IMR-90 (cell line): Measurements from ENCODE around the gene BLTP3A. TPM values are rescaled to one million over a fixed set of nuclear protein-coding genes. Genes with fewer than 3 reads are reported as not detected.

Experiments used
- ATAC-seq: fragments of 200-7000 bp; cut with Tn5 transposase; 2 replicates; pipeline ENCODE4 v1.9.1; 2020; ENCODE audit warnings: low read depth, mild to moderate bottlenecking, moderate library complexity
- BruUV-seq: library from RNA; stranded (reverse); fragments of 400-500 nt; replicated peaks from 2 replicates; lab custom pipeline; 2021; lab: Mats Ljungman, UMichigan
- CTCF ChIA-PET: fragments of 300-600 bp; formaldehyde crosslinking; extraction: SDS; loops from one replicate; lab custom pipeline; 2021; ENCODE audit warnings: antibody characterized with exemption; lab: Yijun Ruan, JAX
- POLR2A ChIA-PET: fragments of 300-600 bp; sonication (Branson Sonifier 250); formaldehyde crosslinking; loops from one replicate; lab custom pipeline; 2022; ENCODE audit warnings: antibody characterized with exemption; ENCODE audit not compliant: unreplicated experiment; lab: Charles Lee
- DNase-seq: peaks from one replicate; pipeline ENCODE4 v3.0.0; 2013
- H2AFZ ChIP-seq: replicated peaks from 2 replicates; pipeline ENCODE3; 2013; ENCODE audit warnings: low read length, mild to moderate bottlenecking; ENCODE audit not compliant: poor library complexity
- H2AK5ac ChIP-seq: 2 replicates; pipeline ENCODE4 v1.6.1; 2013; ENCODE audit warnings: low read depth, low read length, inconsistent platforms
- H2AK9ac ChIP-seq: replicated peaks from 2 replicates; pipeline ENCODE3; 2013; ENCODE audit warnings: mild to moderate bottlenecking, low read depth, low read length, moderate library complexity; ENCODE audit not compliant: poor library complexity
- H2BK120ac ChIP-seq: 2 replicates; pipeline ENCODE4 v1.6.1; 2013; ENCODE audit warnings: low read depth, low read length, inconsistent platforms
- H2BK15ac ChIP-seq: 3 replicates; pipeline ENCODE4 v1.6.1; 2013; ENCODE audit warnings: low read depth, low read length, inconsistent platforms
- H2BK20ac ChIP-seq: 2 replicates; pipeline ENCODE4 v1.6.1; 2013; ENCODE audit warnings: low read depth, mild to moderate bottlenecking, inconsistent platforms, low read length, moderate library complexity
- H2BK5ac ChIP-seq: 2 replicates; pipeline ENCODE4 v1.6.1; 2013; ENCODE audit warnings: mild to moderate bottlenecking, low read depth, low read length, inconsistent platforms; ENCODE audit not compliant: poor library complexity, severe bottlenecking
- H3K14ac ChIP-seq: replicated peaks from 2 replicates; pipeline ENCODE4 v1.6.1; 2013; ENCODE audit warnings: low read depth, low read length, inconsistent platforms
- H3K18ac ChIP-seq: 2 replicates; pipeline ENCODE4 v1.6.1; 2013; ENCODE audit warnings: low read depth, low read length, control low read depth
- H3K23ac ChIP-seq: 2 replicates; pipeline ENCODE4 v1.6.1; 2013; ENCODE audit warnings: low read depth, low read length, inconsistent platforms
- H3K27ac ChIP-seq: 2 replicates; pipeline ENCODE4 v1.5.1; 2013; ENCODE audit warnings: mild to moderate bottlenecking, control low read depth, low read length; ENCODE audit not compliant: insufficient read depth
- H3K27me3 ChIP-seq: 2 replicates; pipeline ENCODE4 v1.6.1; 2013; ENCODE audit warnings: low read length; ENCODE audit not compliant: control insufficient read depth, insufficient read depth
- H3K36me3 ChIP-seq: 2 replicates; pipeline ENCODE4 v1.6.1; 2013; ENCODE audit warnings: low read length, mixed read lengths; ENCODE audit not compliant: control insufficient read depth, insufficient read depth
- H3K4ac ChIP-seq: 2 replicates; pipeline ENCODE4 v1.6.1; 2013; ENCODE audit warnings: low read depth, low read length, inconsistent platforms
- H3K4me1 ChIP-seq: 2 replicates; pipeline ENCODE4 v1.6.1; 2013; ENCODE audit warnings: low read length, mixed read lengths; ENCODE audit not compliant: control insufficient read depth, insufficient read depth
- H3K4me2 ChIP-seq: 2 replicates; pipeline ENCODE4 v1.6.1; 2013; ENCODE audit warnings: low read depth, mild to moderate bottlenecking, control low read depth, low read length, moderate library complexity
- H3K4me3 ChIP-seq: 2 replicates; pipeline ENCODE4 v1.5.1; 2013; ENCODE audit warnings: low read depth, mild to moderate bottlenecking, control low read depth, low read length, moderate library complexity; ENCODE audit not compliant: insufficient read depth
- H3K56ac ChIP-seq: 2 replicates; pipeline ENCODE4 v1.6.1; 2013; ENCODE audit warnings: low read length, inconsistent platforms; ENCODE audit not compliant: insufficient read depth; ENCODE audit errors: extremely low read depth
- H3K79me1 ChIP-seq, 2 experiments: 2 replicates each; pipeline ENCODE4 v1.6.1; 2013; ENCODE audit warnings: low read length in 2 of 2, inconsistent platforms in 1 of 2, low read depth in 1 of 2
- H3K9ac ChIP-seq: 2 replicates; pipeline ENCODE4 v1.6.1; 2013; ENCODE audit warnings: low read depth, low read length, control low read depth
- H3K9me1 ChIP-seq: 2 replicates; pipeline ENCODE4 v1.6.1; 2013; ENCODE audit warnings: low read length, inconsistent platforms; ENCODE audit not compliant: insufficient read depth
- H3K9me3 ChIP-seq: 2 replicates; pipeline ENCODE4 v1.6.1; 2013; ENCODE audit warnings: low read length; ENCODE audit not compliant: control insufficient read depth, insufficient read depth
- H4K20me1 ChIP-seq: 2 replicates; pipeline ENCODE4 v1.6.1; 2013; ENCODE audit warnings: low read length, inconsistent platforms; ENCODE audit not compliant: insufficient read depth
- H4K5ac ChIP-seq: 2 replicates; pipeline ENCODE4 v1.6.1; 2013; ENCODE audit warnings: mild to moderate bottlenecking, low read depth, low read length, control low read depth
- H4K8ac ChIP-seq, 2 experiments: 2 replicates each; pipeline ENCODE4 v1.6.1; 2013; ENCODE audit warnings: low read depth in 2 of 2, low read length in 2 of 2, control low read depth in 1 of 2, inconsistent platforms in 1 of 2
- H4K91ac ChIP-seq: 2 replicates; pipeline ENCODE4 v1.6.1; 2013; ENCODE audit warnings: low read depth, low read length, inconsistent platforms; ENCODE audit not compliant: insufficient read depth
- BHLHE40 ChIP-seq: fragments of 150-350 bp; IDR thresholded peaks from 2 replicates; pipeline ENCODE4 v1.6.1; 2016; ENCODE audit warnings: mild to moderate bottlenecking, low read depth, low read length
- CEBPB ChIP-seq: IDR thresholded peaks from 2 replicates; pipeline ENCODE4 v1.6.1; 2012; ENCODE audit warnings: low read depth, low read length, improper control_type of control experiment
- CHD1 ChIP-seq: IDR thresholded peaks from 2 replicates; pipeline ENCODE4 v1.6.1; 2012; ENCODE audit warnings: low read depth, low read length, improper control_type of control experiment
- CTCF ChIP-seq: conservative IDR thresholded peaks from 2 replicates; pipeline ENCODE4 v1.5.1; 2012; ENCODE audit warnings: mild to moderate bottlenecking, low read depth, low read length, improper control_type of control experiment
- FOS ChIP-seq: fragments of 150-350 bp; IDR thresholded peaks from 2 replicates; pipeline ENCODE4 v1.6.1; 2016; ENCODE audit warnings: low read depth, low read length
- MAFK ChIP-seq: IDR thresholded peaks from 2 replicates; pipeline ENCODE4 v1.6.1; 2012; ENCODE audit warnings: low read depth, low read length, improper control_type of control experiment
- MAZ ChIP-seq: IDR thresholded peaks from 2 replicates; pipeline ENCODE4 v1.6.1; 2012; ENCODE audit warnings: low read depth, mild to moderate bottlenecking, low read length, improper control_type of control experiment, moderate library complexity, borderline replicate concordance
- MXI1 ChIP-seq: IDR thresholded peaks from 2 replicates; pipeline ENCODE4 v1.6.1; 2012; ENCODE audit warnings: low read depth, mild to moderate bottlenecking, low read length, moderate library complexity, borderline replicate concordance
- NFE2L2 ChIP-seq: fragments of 150-350 bp; IDR thresholded peaks from 2 replicates; pipeline ENCODE4 v1.6.1; 2016; ENCODE audit warnings: low read depth, mild to moderate bottlenecking, low read length
- POLR2A ChIP-seq: IDR thresholded peaks from 2 replicates; pipeline ENCODE4 v1.6.1; 2012; ENCODE audit warnings: mild to moderate bottlenecking, low read depth, low read length
- RAD21 ChIP-seq: IDR thresholded peaks from 2 replicates; pipeline ENCODE4 v1.6.1; 2012; ENCODE audit warnings: low read length, improper control_type of control experiment
- RCOR1 ChIP-seq: IDR thresholded peaks from 2 replicates; pipeline ENCODE4 v1.6.1; 2012; ENCODE audit warnings: mild to moderate bottlenecking, low read length, improper control_type of control experiment; ENCODE audit not compliant: insufficient replicate concordance
- RFX5 ChIP-seq: IDR thresholded peaks from 2 replicates; pipeline ENCODE4 v1.8.0; 2012; ENCODE audit warnings: low read depth, mild to moderate bottlenecking, low read length, moderate library complexity
- SMC3 ChIP-seq: fragments of 150-350 bp; IDR thresholded peaks from 2 replicates; pipeline ENCODE4 v1.6.1; 2016; ENCODE audit warnings: low read depth, mild to moderate bottlenecking, antibody characterized with exemption, low read length, moderate library complexity
- WGBS, 2 experiments: methylation state at CpG; one replicate each; pipeline versions ENCODE4 v1.1.5 to v1.1.7; 2013; ENCODE audit warnings: missing lambda C conversion rate in 2 of 2; ENCODE audit not compliant: insufficient read length in 1 of 2; ENCODE audit errors: extremely low coverage in 2 of 2; 5-methylcytosine and 5-hydroxymethylcytosine counted together
- dilution Hi-C: fragments of 300-500 bp; cut with HindIII; formaldehyde crosslinking; loops from one replicate; pipeline ENCODE4 v1.14.3; 2018; ENCODE audit warnings: low sequenced_read_pairs; ENCODE audit not compliant: unreplicated experiment
- in situ Hi-C: fragments of 300-500 bp; cut with MboI; formaldehyde crosslinking; loops from 3 replicates; pipeline ENCODE4 v1.14.3; 2019; ENCODE audit warnings: low sequenced_read_pairs, inconsistent platforms, mixed read lengths
- intact Hi-C: fragments of 100-400 bp; cut with micrococcal nuclease; formaldehyde crosslinking; loops from 2 replicates; pipeline ENCODE4 v1.10.0; 2022
- polyA plus RNA-seq, 3 experiments: library from polyadenylated mRNA; depleted of rRNA; stranded (reverse); fragments of >200 nt; gene quantifications; 2 replicates each; pipeline ENCODE4 v1.2.3, GENCODE V29; 2012; ENCODE audit warnings: low replicate concordance in 1 of 3
- total RNA-seq: library from RNA; depleted of rRNA; stranded (reverse); fragments of >200 nt; gene quantifications from 2 replicates; pipeline ENCODE4 v1.2.3, GENCODE V29; 2012
- TF ChIP-seq, protein P1 (sequence below): fragments of 150-350 bp; IDR thresholded peaks from 2 replicates; pipeline ENCODE4 v1.6.1; 2016; ENCODE audit warnings: low read depth, mild to moderate bottlenecking, low read length, moderate library complexity, borderline replicate concordance
- TF ChIP-seq, protein P2 (sequence below): fragments of 150-350 bp; IDR thresholded peaks from 2 replicates; pipeline ENCODE4 v1.6.1; 2017; ENCODE audit warnings: mild to moderate bottlenecking, antibody characterized with exemption, low read length, low read depth

Gene BLTP3A
- total and polyA plus RNA-seq, 2 of the 4 experiments (the other 2 are of a cell fraction) = 3.0 to 4.7 TPM

DNA sequence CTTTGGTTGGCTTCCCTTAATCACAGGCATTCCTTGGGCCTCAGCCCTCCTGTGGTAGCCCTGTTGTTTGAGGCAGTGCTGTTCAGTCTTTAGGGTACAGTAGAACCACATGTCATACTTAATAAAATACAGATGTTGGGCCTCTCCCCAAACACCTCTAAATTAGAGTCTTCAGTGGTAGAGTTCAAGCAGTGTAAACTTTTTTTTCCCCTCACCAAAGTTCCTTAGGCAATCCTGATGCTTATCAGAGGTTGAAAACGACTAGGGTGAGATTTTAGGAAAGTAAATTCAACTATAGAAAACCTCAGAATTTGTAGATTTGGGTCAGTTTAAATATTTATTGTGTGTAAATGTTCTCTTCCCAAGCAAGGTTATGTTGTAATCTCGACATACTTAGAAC, 44.6 kb downstream of the BLTP3A start:
- BruUV-seq = no TSS peak

More for the DNA sequence above, 44.6 kb downstream of the BLTP3A start:
- no peak overlapping the region for H2AK9ac ChIP-seq
- H3K9ac ChIP-seq = no peak overlapping the region
- no peak overlapping the region for H2AFZ ChIP-seq
- H3K79me1 ChIP-seq = no peaks in the 10 kb centered on the region
- H2BK120ac ChIP-seq = no peak overlapping the region
- H3K9me3 ChIP-seq = no peaks in the 10 kb centered on the region
- H3K27ac ChIP-seq = no peak overlapping the region
- H3K36me3 ChIP-seq = peaks cover 6% of the 10 kb centered on the region
- no peak overlapping the region for H4K8ac ChIP-seq
- no peak overlapping the region for H4K5ac ChIP-seq
- no peak overlapping the region for H3K4me2 ChIP-seq
- H2BK5ac ChIP-seq = no peak overlapping the region
- ChIA-PET POLR2A (no interaction called here), CTCF (interaction anchor here (0.6 kb wide), 1 partner anchor 261 kb away, joined by 4 read pairs; no protein-coding TSS in a partner anchor)
- no peak overlapping the region for H3K4me3 ChIP-seq
- intact Hi-C loops (no loop called here), in situ Hi-C loops (no loop called here), dilution Hi-C loops (no loop called here)
- TF ChIP-seq RCOR1 (no peak), SMC3 (no peak), BHLHE40 (no peak), MAZ (no peak), CHD1 (no peak), POLR2A (no peak), RFX5 (no peak), CTCF (no peak), NFE2L2 (no peak), RAD21 (no peak), CEBPB (no peak), FOS (no peak), MAFK (no peak), MXI1 (no peak)
- TF ChIP-seq, protein P1, sequence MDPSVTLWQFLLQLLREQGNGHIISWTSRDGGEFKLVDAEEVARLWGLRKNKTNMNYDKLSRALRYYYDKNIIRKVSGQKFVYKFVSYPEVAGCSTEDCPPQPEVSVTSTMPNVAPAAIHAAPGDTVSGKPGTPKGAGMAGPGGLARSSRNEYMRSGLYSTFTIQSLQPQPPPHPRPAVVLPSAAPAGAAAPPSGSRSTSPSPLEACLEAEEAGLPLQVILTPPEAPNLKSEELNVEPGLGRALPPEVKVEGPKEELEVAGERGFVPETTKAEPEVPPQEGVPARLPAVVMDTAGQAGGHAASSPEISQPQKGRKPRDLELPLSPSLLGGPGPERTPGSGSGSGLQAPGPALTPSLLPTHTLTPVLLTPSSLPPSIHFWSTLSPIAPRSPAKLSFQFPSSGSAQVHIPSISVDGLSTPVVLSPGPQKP = no peak
- TF ChIP-seq, protein P2, sequence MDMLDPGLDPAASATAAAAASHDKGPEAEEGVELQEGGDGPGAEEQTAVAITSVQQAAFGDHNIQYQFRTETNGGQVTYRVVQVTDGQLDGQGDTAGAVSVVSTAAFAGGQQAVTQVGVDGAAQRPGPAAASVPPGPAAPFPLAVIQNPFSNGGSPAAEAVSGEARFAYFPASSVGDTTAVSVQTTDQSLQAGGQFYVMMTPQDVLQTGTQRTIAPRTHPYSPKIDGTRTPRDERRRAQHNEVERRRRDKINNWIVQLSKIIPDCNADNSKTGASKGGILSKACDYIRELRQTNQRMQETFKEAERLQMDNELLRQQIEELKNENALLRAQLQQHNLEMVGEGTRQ = no peak
- ATAC-seq = no peak
- no CpG with 5 or more reads among the region's 2 CpGs for WGBS, 2 experiments
- H3K4ac ChIP-seq = no peak overlapping the region
- no peaks in the 10 kb centered on the region; the same call in 1 of the 2 replicates for H3K9me1 ChIP-seq
- DNase-seq = no peak
- no peak overlapping the region for H3K14ac ChIP-seq
- H3K56ac ChIP-seq = no peak overlapping the region
- no peak overlapping the region for H4K91ac ChIP-seq
- no peaks in the 10 kb centered on the region; the same call in 1 of the 2 replicates for H3K4me1 ChIP-seq
- no peak overlapping the region for H2BK20ac ChIP-seq
- H3K23ac ChIP-seq = no peak overlapping the region
- no peak overlapping the region for H3K18ac ChIP-seq
- H3K27me3 ChIP-seq = no peaks in the 10 kb centered on the region
- no peak overlapping the region for H2AK5ac ChIP-seq
- H2BK15ac ChIP-seq = no peak overlapping the region
- H4K20me1 ChIP-seq = no peaks in the 10 kb centered on the region
